Measurements from ENCODE around the gene MYH9. TPM values are rescaled to one million over a fixed set of nuclear protein-coding genes. Genes with fewer than 3 reads are reported as not detected.
"Not testable (repeated sequence)": the region's sequence is repeated elsewhere in the genome, so short reads cannot be mapped to it uniquely, and the experiment has no call there.

The MYH9 gene
- polyA plus RNA-seq, 12 donors: 77.1 to 364 (median 100) TPM

GRCh38 chr22:36252754-36253522 lies 134.8 kb downstream of the MYH9 start, which contains the start of gene APOL1:
APOL1 (plus strand) TSS chr22:36253133; CDS start chr22:36254956, 1,823 bp downstream.
- no peak for DNase-seq

GRCh38 chr22:36251979-36252608 lies 135.7 kb downstream of the MYH9 start:
- not testable (repeated sequence) for DNase-seq

GRCh38 chr22:36250292-36250960 lies 137.3 kb downstream of the MYH9 start:
- not testable (repeated sequence) for DNase-seq

DNA sequence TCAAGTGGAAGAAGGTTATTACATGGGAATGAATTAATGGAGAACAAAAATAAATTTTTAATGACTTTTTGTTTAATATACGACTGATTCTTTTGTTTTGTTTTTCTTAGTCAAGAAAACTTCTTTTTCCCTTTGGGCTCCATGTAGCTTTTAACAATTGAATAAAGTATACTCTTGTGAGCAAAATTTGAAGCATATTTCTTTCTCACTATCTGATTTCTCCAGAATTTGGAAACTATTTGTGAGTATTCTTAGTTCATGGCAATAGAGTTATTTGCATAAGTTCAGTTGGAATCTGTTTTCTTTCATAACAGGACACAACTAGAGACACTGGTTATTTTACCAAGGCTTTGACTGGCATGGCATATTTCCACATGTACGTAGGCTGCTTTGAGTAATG lies 138.6 kb downstream of the MYH9 start:
- no peak for DNase-seq

DNA sequence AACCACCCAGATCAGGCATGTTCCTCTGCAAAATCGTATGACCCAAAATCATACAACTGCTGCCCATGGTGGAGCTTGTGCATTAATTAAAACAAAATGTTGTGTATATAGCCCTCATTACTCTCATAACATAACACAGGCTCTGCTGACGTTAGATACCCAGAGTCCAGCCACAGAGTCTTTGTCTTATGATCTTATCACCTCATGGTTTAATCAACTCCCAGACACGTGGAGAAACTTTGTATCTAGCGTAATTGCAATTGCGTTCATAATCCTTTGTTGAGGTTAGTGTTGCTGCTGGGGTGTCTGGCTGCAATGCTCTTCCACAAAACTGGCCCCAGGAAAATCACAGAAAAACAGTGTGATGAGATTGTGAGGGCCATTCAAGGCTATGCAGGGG lies 139.8 kb downstream of the MYH9 start:
- no peak for DNase-seq

DNA sequence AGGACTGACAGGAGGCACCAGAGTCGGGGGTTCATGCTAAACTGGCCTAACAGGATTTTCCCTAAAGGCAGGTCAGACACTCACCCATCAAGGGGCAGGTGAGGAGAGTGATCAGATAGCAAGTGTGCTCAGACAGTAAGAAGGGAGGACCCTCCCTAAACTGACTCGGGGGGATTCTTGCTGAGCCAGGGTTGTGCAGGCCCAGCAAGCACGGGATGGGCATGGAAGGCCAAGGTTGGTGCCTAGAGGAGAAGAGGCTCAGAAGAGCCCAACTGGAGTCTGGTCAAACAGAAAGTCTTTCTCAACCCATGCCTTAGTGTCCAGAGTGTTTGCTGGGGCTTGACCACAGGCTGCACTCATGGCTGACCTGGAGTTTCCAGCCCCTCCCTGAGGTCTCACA lies 141.0 kb downstream of the MYH9 start:
- no peak for DNase-seq

DNA sequence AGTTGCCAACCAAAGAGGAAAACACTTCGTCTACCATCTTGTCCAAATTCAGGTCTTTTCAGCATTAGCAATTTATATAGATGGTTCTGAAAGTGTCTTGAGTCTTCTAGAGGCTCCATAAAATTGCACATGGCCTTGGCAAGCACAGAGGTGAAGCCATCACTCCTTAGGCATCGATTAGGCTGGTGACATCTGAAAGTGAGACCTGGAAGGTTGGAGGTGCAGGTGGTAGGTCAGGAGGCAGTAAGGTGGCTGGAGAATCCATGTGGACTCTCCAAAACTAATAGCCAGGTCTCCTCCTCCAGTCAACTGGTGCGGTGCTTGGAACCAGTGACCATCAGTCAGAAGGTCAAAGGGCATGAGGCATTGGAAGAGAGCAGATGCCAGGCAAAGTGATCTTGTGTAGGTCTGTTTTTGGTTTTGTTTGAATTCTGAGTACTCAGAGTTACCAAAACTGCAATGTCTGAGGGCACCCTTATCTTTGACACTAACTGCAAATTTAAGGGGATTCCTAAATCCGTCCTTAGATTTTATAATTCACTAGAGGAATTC lies 141.9 kb downstream of the MYH9 start:
- no peak for DNase-seq

DNA sequence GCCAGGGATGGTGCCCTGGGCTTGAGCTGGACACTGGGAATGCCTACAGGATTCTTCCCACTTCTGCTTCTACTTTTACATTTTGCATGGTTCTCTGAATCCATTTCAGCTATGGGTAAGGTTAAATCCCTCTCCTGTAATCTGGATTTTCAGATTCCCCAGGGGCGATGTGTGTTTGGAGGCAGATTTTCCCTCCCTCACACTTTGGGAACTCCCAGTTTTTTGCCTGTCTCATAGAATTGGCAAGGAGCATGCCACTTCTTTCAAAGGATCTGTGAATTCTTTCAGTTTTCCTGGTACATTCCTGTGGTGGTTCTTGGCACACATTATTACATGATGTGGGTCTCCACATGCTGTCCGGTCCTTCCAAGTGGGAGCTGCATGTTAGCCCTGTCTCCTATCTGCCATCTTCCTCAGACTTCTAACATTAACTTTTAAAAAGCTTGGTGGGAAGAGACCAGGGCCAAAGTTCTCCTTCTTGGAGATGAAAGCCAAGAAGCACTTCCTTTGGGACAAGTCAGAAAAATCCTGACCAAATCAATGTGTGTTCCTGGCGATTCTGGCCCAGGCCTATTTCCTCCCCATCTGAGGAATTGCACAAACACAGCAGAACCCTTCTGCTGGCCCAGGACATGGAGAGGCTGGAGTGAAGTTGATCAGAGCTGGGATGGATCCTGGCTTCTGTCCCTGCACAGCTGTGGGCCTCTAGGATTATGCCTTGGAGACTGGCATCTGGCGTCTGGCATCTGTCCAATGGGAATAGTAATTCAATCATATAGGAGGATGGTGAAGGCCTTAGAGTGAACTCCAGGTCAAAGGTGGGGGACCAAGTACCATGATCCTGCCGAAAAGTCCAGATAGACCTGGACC lies 143.0 kb downstream of the MYH9 start:
- DNase-seq: no peak

GRCh38 chr22:36243986-36244385 lies 143.8 kb downstream of the MYH9 start:
- no peak for DNase-seq

- peak; percentile 92 for DNase-seq
Measured at GRCh38 chr22:36239401-36240171, 148.2 kb downstream of the MYH9 start, which contains the start of gene APOL2. APOL2 (minus strand) TSS chr22:36239527; CDS start chr22:36233162, 6,365 bp downstream.

- DNase-seq: no peak
Measured at GRCh38 chr22:36239150-36239400, 148.7 kb downstream of the MYH9 start.

DNA sequence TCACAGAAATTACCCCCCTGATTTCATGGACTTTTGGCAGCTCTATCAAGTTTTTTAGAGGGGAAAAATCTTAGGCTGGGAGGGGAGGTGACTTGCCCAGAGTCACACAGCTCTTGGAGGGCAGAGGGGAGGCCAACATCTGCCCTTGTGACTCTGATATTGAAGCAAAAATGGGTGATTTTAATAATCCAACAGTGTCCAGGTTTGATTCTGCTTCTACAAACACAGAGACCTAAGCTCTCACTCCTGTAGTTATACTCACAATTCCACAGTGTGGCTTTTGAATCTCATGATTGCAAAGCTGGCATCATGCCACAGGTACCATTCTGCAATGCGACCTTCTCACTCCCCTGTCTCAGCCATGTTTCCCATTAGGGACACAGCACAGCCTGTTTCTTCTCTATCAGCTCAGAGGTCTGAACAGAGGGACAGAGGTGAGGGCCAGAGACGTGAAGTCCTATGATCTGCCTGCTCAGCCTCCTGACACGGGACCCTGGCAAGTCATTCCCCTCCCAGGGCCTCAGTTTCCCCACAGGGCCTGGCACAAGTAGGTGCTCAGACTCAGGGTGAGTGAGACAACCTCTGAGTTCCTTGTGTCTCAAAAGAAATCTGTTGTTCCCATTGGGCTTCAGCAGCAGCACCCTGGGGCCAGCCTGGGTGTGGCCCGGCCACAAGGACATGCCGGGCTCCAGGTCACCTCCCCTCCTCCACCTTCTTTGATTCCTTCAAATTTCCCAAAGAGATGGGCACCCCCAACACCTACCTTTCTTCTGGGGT lies 149.2 kb downstream of the MYH9 start:
- DNase-seq: no peak

DNA sequence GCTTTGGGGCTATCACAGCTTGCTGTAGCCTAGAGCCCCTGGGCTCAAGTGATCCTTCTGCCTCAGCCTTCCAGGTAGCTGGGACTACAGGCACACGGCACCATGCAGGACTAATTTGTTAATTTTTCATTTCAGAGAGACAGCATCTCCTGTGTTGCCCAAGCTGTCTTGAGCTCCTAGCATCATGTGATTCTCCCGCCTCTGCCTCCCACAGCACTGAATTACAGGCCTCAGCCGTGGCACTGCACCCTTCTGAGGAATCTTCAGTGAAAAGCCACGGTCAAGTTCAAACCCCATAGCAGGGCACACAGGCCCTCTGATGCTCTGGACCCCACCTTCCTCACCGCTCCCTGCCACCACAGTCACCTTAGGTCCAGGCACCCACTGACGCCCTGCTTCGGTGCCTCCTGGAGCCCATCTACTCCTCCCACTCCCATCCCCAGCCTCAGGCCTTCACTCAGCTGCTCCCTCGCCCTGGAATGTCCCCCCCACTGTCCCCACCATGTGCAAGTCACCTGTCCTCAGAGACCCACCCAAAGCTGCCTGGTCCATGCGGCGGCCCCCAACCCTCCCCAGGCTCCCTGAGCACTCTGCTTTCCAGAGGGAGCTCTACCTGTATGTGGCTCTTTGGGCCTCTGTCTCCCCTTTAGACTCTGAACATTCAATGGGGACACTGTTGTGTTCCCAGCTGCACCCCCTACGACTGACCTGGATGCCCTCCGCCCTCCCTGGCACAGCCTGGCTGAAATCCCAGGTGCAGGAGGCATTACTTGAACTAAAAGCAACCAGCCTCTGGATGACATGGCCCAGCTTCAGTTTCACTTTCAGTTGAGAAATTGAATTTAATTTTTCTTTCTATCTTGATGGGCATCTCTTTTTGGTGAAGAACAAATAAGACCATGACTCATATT lies 150.1 kb downstream of the MYH9 start:
- DNase-seq: no peak

DNA sequence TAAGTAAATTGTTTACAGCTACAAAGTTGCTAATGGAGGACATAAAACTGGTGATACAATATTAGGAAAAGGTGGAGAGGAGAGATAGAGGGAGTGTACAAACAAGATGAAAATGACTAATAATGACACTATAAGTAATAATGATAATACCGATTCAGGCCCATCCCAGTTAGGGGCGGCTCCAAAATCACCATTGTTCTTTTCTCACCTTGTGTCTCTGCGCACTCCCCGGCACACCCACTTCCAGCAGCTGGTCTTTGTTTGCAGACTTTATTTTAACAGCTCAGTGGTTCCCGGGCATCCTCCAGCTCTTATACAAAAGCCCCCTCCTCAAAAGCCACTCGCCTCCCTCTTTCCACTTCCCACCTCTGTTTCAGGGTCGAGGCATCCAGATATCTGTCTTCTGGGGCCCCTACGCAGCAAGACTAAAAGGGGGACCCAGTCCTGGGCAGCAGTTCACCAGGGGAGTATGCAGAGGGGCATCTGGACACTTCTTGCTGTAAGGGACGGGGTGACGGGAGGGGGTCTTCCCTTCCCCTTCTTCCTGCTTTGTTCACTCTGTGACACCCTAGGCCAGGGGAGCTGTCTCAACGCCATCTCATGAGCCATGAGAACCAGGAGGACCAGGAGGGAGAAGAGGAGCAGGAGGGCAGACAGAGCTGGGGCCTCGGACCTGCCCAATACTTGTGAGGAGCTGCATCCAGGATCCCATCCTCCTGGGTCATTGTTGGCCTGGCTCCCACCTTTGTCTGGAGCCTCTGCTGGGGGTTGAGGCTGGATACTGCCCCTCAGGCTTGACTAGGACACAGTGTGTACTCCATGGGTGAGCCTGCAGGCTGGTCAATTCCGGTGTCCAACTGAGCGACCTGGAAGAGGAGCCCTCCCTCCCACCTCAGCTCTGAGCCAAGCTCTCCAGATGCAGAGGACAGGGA lies 151.1 kb downstream of the MYH9 start:
- no peak for DNase-seq

DNA sequence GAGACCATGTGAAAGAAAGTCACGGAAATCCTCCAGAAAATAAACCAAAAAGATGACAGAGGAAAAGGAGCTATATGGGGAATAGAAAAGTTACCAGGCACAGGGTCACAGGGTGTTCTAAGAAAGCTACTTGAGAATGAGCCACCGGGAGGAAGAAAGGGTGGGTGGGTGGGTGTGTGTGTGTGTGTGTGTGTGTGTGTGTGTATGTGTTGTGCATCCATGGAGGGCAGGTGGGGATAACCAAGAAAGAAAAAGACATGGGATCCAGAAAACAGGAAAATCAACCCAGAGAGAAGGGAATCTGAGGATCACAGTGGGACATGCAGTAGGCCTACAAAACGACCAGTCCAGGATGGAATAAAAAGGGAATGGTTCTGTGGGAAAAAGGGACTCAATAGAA lies 152.2 kb downstream of the MYH9 start:
- DNase-seq: no peak

GRCh38 chr22:36234919-36235318 lies 152.8 kb downstream of the MYH9 start:
- DNase-seq: no peak

GRCh38 chr22:36234213-36234612 lies 153.6 kb downstream of the MYH9 start:
- DNase-seq: no peak

DNA sequence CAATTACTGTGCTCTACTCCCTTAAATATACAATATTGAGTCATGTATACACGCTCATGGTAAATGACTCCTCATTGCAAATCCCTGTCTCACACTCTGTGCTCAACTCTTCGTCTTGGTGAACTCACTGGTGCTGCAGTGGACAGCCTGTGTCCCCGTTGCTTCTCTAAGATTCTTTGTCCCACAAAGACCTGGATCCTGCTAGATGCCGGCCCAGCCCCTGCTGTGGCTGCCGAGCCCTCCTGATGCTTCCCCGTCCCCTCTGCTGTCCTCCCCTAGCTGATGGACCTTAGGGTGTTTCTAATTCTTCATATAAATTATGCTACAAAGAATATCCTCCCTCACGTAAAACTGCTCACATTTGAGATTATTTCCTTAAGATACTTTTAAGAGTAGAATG lies 154.0 kb downstream of the MYH9 start:
- DNase-seq: no peak

Data from muscle of arm (tissue), 12 donors.